K562 (cell line): ENCODE results near the gene SMNDC1. TPM values are rescaled to one million over a fixed set of nuclear protein-coding genes. Genes with fewer than 3 reads are reported as not detected.

Source experiments
- ATAC-seq: fragments of 200-7000 bp; cut with Tn5 transposase; 3 replicates; pipeline ENCODE4 v1.9.1; 2020; ENCODE audit warnings: moderate library complexity
- BruUV-seq: library from RNA; stranded (reverse); fragments of 400-500 nt; replicated peaks from 2 replicates; lab custom pipeline; 2021; lab: Mats Ljungman, UMichigan
- CTCF ChIA-PET: fragments of 300-600 bp; formaldehyde crosslinking; extraction: SDS; loops from one replicate; lab custom pipeline; 2021; ENCODE audit warnings: low intra/inter-chr PET ratio; lab: Yijun Ruan, JAX
- POLR2A ChIA-PET: fragments of 300-600, 350-650 bp; sonication (Branson Sonifier 250); formaldehyde crosslinking; extraction: SDS; loops from one replicate; lab custom pipeline; 2021; ENCODE audit warnings: antibody characterized with exemption, inconsistent platforms; lab: Yijun Ruan, JAX
- DNase-seq, 4 experiments: peaks; one replicate each; pipeline versions ENCODE4 v3.0.0 to v3.0.0-alpha.2; 2011 to 2018; ENCODE audit warnings: low spot score in 3 of 4, mixed read lengths in 3 of 4; ENCODE audit errors: extremely low read depth in 1 of 4
- FAIRE-seq: peaks from 2 replicates; lab custom pipeline; 2011; peaks lifted over from hg19 to GRCh38; lab: Jason Lieb, UNC
- H2AFZ ChIP-seq: 2 replicates; pipeline ENCODE4 v1.6.0; 2011; ENCODE audit warnings: low read depth, low read length, control low read depth, inconsistent platforms
- H3K27ac ChIP-seq: fragments of 200-600 bp; 3 replicates; pipeline ENCODE4 v1.8.0; 2011; ENCODE audit warnings: low read depth, mild to moderate bottlenecking, control low read depth, inconsistent platforms, low read length, moderate library complexity, mixed read lengths; ENCODE audit errors: extremely low read depth
- H3K27me3 ChIP-seq, 2 experiments: fragments of 300-600 bp in 1 of 2; 2 replicates in 1 of 2; 3 replicates in 1 of 2; pipeline versions ENCODE4 v1.6.0 to v1.8.0; 2011; ENCODE audit warnings: inconsistent platforms in 2 of 2, low read length in 2 of 2, mild to moderate bottlenecking in 1 of 2, mixed read lengths in 1 of 2, moderate library complexity in 1 of 2; ENCODE audit not compliant: control insufficient read depth in 2 of 2, insufficient read depth in 2 of 2
- H3K36me3 ChIP-seq: fragments of 300-600 bp; 3 replicates; pipeline ENCODE4 v1.8.0; 2011; ENCODE audit warnings: mild to moderate bottlenecking, low read length, inconsistent platforms; ENCODE audit not compliant: control insufficient read depth, insufficient read depth
- H3K4me1 ChIP-seq, 2 experiments: fragments of 200-600 bp in 1 of 2; replicated peaks in 1 of 2; 2 replicates in 1 of 2; 3 replicates in 1 of 2; pipeline versions ENCODE4 v1.5.1 to v1.8.0; 2011; ENCODE audit warnings: inconsistent platforms in 2 of 2, low read length in 2 of 2, mild to moderate bottlenecking in 1 of 2, mixed read lengths in 1 of 2, moderate library complexity in 1 of 2; ENCODE audit not compliant: control insufficient read depth in 2 of 2, insufficient read depth in 2 of 2
- H3K4me2 ChIP-seq: 2 replicates; pipeline ENCODE4 v1.6.1; 2011; ENCODE audit warnings: low read length, control low read depth, inconsistent platforms, mixed read lengths; ENCODE audit not compliant: insufficient read depth
- H3K4me3 ChIP-seq: fragments of 200-600 bp; sonication (generic), shearing (Covaris generic); 2 replicates; pipeline ENCODE4 v1.5.1; 2016; ENCODE audit warnings: control low read depth, inconsistent platforms
- H3K79me2 ChIP-seq: fragments of 200-600 bp; 3 replicates; pipeline ENCODE4 v1.8.0; 2011; ENCODE audit warnings: low read length, inconsistent platforms; ENCODE audit not compliant: control insufficient read depth, insufficient read depth
- H3K9ac ChIP-seq, 2 experiments: 2 replicates each; pipeline versions ENCODE4 v1.6.0 to v1.6.1; 2011; ENCODE audit warnings: low read depth in 2 of 2, low read length in 2 of 2, control low read depth in 1 of 2, inconsistent platforms in 1 of 2, mild to moderate bottlenecking in 1 of 2, mixed read lengths in 1 of 2; ENCODE audit not compliant: insufficient read depth in 1 of 2
- H3K9me1 ChIP-seq: one replicate; pipeline ENCODE4 v1.6.0; 2011; ENCODE audit warnings: inconsistent platforms, mild to moderate bottlenecking, low read length, moderate library complexity; ENCODE audit not compliant: control insufficient read depth, insufficient read depth
- H3K9me3 ChIP-seq: replicated peaks from 2 replicates; pipeline ENCODE4 v1.5.1; 2011; ENCODE audit warnings: low read depth, low read length, inconsistent platforms; ENCODE audit not compliant: control insufficient read depth, insufficient read depth
- H4K20me1 ChIP-seq: replicated peaks from 2 replicates; pipeline ENCODE4 v1.6.1; 2011; ENCODE audit warnings: low read length, inconsistent platforms, mixed read lengths; ENCODE audit not compliant: control insufficient read depth, insufficient read depth
- HSF4 ChIP-seq: fragments of 250-450 bp; sonication (Bioruptor Pico); IDR thresholded peaks from 2 replicates; pipeline ENCODE4 v2.1.2; 2022; ENCODE audit warnings: mild to moderate bottlenecking, moderate library complexity, borderline replicate concordance
- MTA1 ChIP-seq: fragments of 450-650 bp; IDR thresholded peaks from 2 replicates; pipeline ENCODE4 v1.6.1; 2017; ENCODE audit warnings: borderline replicate concordance
- RBM39 ChIP-seq: fragments of 200-400 bp; formaldehyde crosslinking; optimal IDR thresholded peaks from 2 replicates; pipeline ENCODE3; 2018; ENCODE audit warnings: low read depth, low read length
- ZNF707 ChIP-seq: fragments of 250-450 bp; sonication (Bioruptor Pico); conservative IDR thresholded peaks from 2 replicates; pipeline ENCODE4 v1.8.0; 2022; ENCODE audit warnings: inconsistent platforms, mild to moderate bottlenecking, moderate library complexity
- WGBS: fragments of 100-300 bp; shearing (Covaris generic); methylation state at CpG from one replicate; pipeline ENCODE4 v1.1.6; 2016; ENCODE audit warnings: low coverage, mixed read lengths; ENCODE audit not compliant: insufficient coverage; ENCODE audit errors: missing lambda C conversion rate; 5-methylcytosine and 5-hydroxymethylcytosine counted together
- in situ Hi-C: fragments of 300-500 bp; cut with MboI; formaldehyde crosslinking; loops from 4 replicates; pipeline ENCODE4 v1.15.0; 2018; ENCODE audit warnings: inconsistent platforms, mixed read lengths
- intact Hi-C: fragments of 100-400 bp; cut with micrococcal nuclease; formaldehyde crosslinking; loops from 2 replicates; pipeline ENCODE4 v1.14.2; 2022
- polyA plus RNA-seq, 8 experiments: library from polyadenylated mRNA; depleted of rRNA in 4 of 8; stranded (reverse) in 5 of 8; unstranded in 3 of 8; fragments of >200 nt; fragmentation: Nextera tagmentation in 2 of 8; fragmentation: Illumina TruSeq in 1 of 8; extraction: Ambion mirVana in 2 of 8; extraction: Trizol in 1 of 8; gene quantifications; 2 replicates each; pipeline versions ENCODE4 v1.2.1 to v1.2.3, GENCODE V29; 2011 to 2014; ENCODE audit warnings: inconsistent platforms in 1 of 8, missing spikeins in 1 of 8
- total RNA-seq, 7 experiments: library from RNA; depleted of rRNA in 6 of 7; stranded (reverse); fragments of >200 nt in 6 of 7; fragmentation: Illumina TruSeq in 2 of 7; extraction: Trizol in 2 of 7; gene quantifications; 2 replicates each; pipeline versions ENCODE4 v1.2.1 to v1.2.3, GENCODE V29; 2011 to 2021; ENCODE audit warnings: low replicate concordance in 1 of 7
- TF ChIP-seq, protein P1 (sequence below), 2 experiments: fragments of 450-650 bp in 1 of 2; sonication (generic) in 1 of 2; formaldehyde crosslinking in 1 of 2; IDR thresholded peaks in 1 of 2; conservative IDR thresholded peaks in 1 of 2; 2 replicates each; pipeline versions ENCODE4 v1.6.1 to v1.8.1; 2016 to 2023; ENCODE audit warnings: mild to moderate bottlenecking in 2 of 2, moderate library complexity in 2 of 2, inconsistent platforms in 1 of 2, missing genetic modification reagents in 1 of 2
- TF ChIP-seq, protein P2 (sequence below): sonication (generic); formaldehyde crosslinking; IDR thresholded peaks from 2 replicates; pipeline ENCODE4 v1.8.0; 2022; ENCODE audit warnings: mild to moderate bottlenecking, missing genetic modification reagents

Gene SMNDC1
- total and polyA plus RNA-seq, 9 of the 15 experiments (the other 6 are each of a cell fraction or from before 2014, with no cell fraction given), result 6.8 to 35.8 (median 12.3) TPM

DNA sequence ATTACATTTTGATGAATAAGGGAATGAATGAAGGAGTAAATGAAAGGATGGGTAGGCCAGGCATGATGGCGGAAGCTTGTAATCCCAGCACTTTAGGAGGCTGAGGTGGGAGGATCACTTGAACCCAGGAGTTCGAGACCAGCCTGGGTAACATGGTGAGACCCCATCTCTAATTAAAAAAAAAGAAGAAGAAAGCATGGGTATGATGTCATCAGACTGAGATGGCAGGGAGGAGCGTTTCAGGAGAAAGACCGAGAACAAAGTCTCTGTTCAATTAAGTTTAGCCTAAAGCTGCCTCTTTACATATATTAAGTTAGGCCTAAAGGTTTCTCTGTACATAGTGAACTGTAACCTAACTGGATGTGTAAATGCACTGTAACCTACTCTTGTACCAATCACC, 42.2 kb upstream of the SMNDC1 start:
- TF ChIP-seq ZNF707, result no peak
- TF ChIP-seq, protein P1, sequence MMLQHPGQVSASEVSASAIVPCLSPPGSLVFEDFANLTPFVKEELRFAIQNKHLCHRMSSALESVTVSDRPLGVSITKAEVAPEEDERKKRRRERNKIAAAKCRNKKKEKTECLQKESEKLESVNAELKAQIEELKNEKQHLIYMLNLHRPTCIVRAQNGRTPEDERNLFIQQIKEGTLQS (IDR thresholded peaks at IDR 0.05), result peak; percentile 30; the same call in 1 of the 2 replicates
- TF ChIP-seq, protein P1 (CRISPR knock-in tag; conservative IDR thresholded peaks at IDR 0.05), result no peak
- DNase-seq (no peak), FAIRE-seq (no peak), ATAC-seq (no peak)
- H2AFZ ChIP-seq, result no peak overlapping the region
- H3K79me2 ChIP-seq, result no peaks in the 10 kb centered on the region
- no peaks in the 10 kb centered on the region for H3K9me3 ChIP-seq
- H3K36me3 ChIP-seq, result no peaks in the 10 kb centered on the region
- no peaks in the 10 kb centered on the region for H3K9me1 ChIP-seq
- H3K27ac ChIP-seq, result no peak overlapping the region
- no peaks in the 10 kb centered on the region for H4K20me1 ChIP-seq
- H3K4me1 ChIP-seq, result no peaks in the 10 kb centered on the region; a peak in 1 of 5 replicates
- intact Hi-C loops (no loop called here), in situ Hi-C loops (no loop called here)
- 10% methylated on average over 4 of the region's 4 CpGs for WGBS
- H3K27me3 ChIP-seq, result peaks cover 9 to 37% of the 10 kb centered on the region in 2 experiments; a peak in 3 of 5 replicates
- no peak overlapping the region for H3K4me3 ChIP-seq
- ChIA-PET POLR2A (no interaction called here), CTCF (no interaction called here)
- no peak overlapping the region for H3K9ac ChIP-seq
- no TSS peak for BruUV-seq
- H3K4me2 ChIP-seq, result no peak overlapping the region

DNA sequence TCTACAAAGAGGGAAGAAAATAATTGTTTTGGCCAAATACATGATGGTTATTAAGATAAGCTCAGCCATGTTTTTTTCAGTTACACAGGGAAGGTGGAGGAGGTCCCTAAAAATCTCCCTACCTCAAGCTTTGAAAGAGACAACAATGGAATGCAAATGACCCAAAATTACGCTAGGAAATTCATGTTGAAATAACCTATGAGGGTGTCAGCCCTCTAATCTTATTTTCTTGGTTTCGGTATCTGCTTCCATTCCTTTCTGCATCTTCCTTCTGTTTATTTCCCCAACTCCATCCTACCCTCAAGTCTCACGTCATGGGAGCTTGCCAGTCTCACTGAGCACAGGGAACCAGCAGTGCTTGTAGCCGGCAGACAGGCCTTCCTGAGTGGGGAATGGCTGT, 40.6 kb upstream of the SMNDC1 start:
- ATAC-seq (no peak), DNase-seq (no peak), FAIRE-seq (no peak)
- H3K27me3 ChIP-seq, result peaks cover 14 to 41% of the 10 kb centered on the region in 2 experiments; a peak in 3 of 5 replicates
- intact Hi-C loops, result no loop called here
- no peaks in the 10 kb centered on the region; a peak in 1 of 5 replicates for H3K4me1 ChIP-seq
- H3K4me2 ChIP-seq, result no peak overlapping the region
- H3K9me3 ChIP-seq, result no peaks in the 10 kb centered on the region
- in situ Hi-C loops, result no loop called here
- ChIA-PET CTCF (no interaction called here), POLR2A (interaction anchor here (0.6 to 1.4 kb wide), 4 partner anchors 22 to 119 kb away, joined by 3 to 5 read pairs (median 3); no protein-coding TSS in a partner anchor)
- no peaks in the 10 kb centered on the region for H4K20me1 ChIP-seq
- no peaks in the 10 kb centered on the region for H3K9me1 ChIP-seq
- H3K27ac ChIP-seq, result no peak overlapping the region
- H3K4me3 ChIP-seq, result no peak overlapping the region
- no peaks in the 10 kb centered on the region for H3K79me2 ChIP-seq
- no TSS peak for BruUV-seq
- H2AFZ ChIP-seq, result no peak overlapping the region
- 0% methylated on average over 3 of the region's 4 CpGs for whole genome bisulfite sequencing
- H3K36me3 ChIP-seq, result no peaks in the 10 kb centered on the region
- no peak overlapping the region for H3K9ac ChIP-seq
- TF ChIP-seq RBM39 (no peak), HSF4 (CRISPR knock-in tag) (no peak), MTA1 (no peak)
- TF ChIP-seq, protein P2, sequence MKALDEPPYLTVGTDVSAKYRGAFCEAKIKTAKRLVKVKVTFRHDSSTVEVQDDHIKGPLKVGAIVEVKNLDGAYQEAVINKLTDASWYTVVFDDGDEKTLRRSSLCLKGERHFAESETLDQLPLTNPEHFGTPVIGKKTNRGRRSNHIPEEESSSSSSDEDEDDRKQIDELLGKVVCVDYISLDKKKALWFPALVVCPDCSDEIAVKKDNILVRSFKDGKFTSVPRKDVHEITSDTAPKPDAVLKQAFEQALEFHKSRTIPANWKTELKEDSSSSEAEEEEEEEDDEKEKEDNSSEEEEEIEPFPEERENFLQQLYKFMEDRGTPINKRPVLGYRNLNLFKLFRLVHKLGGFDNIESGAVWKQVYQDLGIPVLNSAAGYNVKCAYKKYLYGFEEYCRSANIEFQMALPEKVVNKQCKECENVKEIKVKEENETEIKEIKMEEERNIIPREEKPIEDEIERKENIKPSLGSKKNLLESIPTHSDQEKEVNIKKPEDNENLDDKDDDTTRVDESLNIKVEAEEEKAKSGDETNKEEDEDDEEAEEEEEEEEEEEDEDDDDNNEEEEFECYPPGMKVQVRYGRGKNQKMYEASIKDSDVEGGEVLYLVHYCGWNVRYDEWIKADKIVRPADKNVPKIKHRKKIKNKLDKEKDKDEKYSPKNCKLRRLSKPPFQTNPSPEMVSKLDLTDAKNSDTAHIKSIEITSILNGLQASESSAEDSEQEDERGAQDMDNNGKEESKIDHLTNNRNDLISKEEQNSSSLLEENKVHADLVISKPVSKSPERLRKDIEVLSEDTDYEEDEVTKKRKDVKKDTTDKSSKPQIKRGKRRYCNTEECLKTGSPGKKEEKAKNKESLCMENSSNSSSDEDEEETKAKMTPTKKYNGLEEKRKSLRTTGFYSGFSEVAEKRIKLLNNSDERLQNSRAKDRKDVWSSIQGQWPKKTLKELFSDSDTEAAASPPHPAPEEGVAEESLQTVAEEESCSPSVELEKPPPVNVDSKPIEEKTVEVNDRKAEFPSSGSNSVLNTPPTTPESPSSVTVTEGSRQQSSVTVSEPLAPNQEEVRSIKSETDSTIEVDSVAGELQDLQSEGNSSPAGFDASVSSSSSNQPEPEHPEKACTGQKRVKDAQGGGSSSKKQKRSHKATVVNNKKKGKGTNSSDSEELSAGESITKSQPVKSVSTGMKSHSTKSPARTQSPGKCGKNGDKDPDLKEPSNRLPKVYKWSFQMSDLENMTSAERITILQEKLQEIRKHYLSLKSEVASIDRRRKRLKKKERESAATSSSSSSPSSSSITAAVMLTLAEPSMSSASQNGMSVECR (CRISPR knock-in tag), result no peak
